Spleen (tissue), 11 donors: ENCODE results near the gene MSI2. TPM values are rescaled to one million over a fixed set of nuclear protein-coding genes. Genes with fewer than 3 reads are reported as not detected.
A peak's percentile ranks its signal among the peaks of the same experiment; 100 is the strongest.

Source experiments
- DNase-seq: peaks from one replicate; pipeline ENCODE4 v3.0.0-alpha.2; 2020
- H3K27ac ChIP-seq, 8 donors: fragments of 200-600 bp; sonication (generic) in 7 of 8; 1 replicate in 4 of 8; 2 replicates in 4 of 8; pipeline versions ENCODE4 v1.5.0 to v1.8.0; 2016 to 2021; ENCODE audit warnings: inconsistent platforms in 4 of 8, mild to moderate bottlenecking in 4 of 8, moderate library complexity in 1 of 8
- H3K27me3 ChIP-seq, 7 donors: fragments of 200-600 bp; sonication (generic) in 6 of 7; replicated peaks in 1 of 7; 1 replicate in 4 of 7; 2 replicates in 3 of 7; pipeline versions ENCODE4 v1.5.0 to v1.8.0; 2016 to 2021; ENCODE audit warnings: inconsistent platforms in 3 of 7, mild to moderate bottlenecking in 1 of 7
- H3K36me3 ChIP-seq, 6 donors: fragments of 200-600 bp; sonication (generic) in 5 of 6; 1 replicate in 4 of 6; 2 replicates in 2 of 6; pipeline versions ENCODE4 v1.5.0 to v1.8.0; 2016 to 2021; ENCODE audit warnings: inconsistent platforms in 2 of 6
- H3K4me1 ChIP-seq, 6 donors: fragments of 200-600 bp; sonication (generic) in 5 of 6; 1 replicate in 3 of 6; 2 replicates in 3 of 6; pipeline versions ENCODE4 v1.5.0 to v1.8.0; 2016 to 2021; ENCODE audit warnings: inconsistent platforms in 3 of 6
- H3K4me3 ChIP-seq, 8 donors: fragments of 200-600 bp; sonication (generic) in 7 of 8; 1 replicate in 4 of 8; 2 replicates in 4 of 8; pipeline versions ENCODE4 v1.5.0 to v1.8.0; 2016 to 2021; ENCODE audit warnings: inconsistent platforms in 4 of 8, mild to moderate bottlenecking in 4 of 8, moderate library complexity in 2 of 8
- H3K9me3 ChIP-seq, 8 donors: fragments of 200-600 bp; sonication (generic) in 7 of 8; 1 replicate in 4 of 8; 2 replicates in 4 of 8; pipeline versions ENCODE4 v1.5.0 to v1.8.0; 2016 to 2021; ENCODE audit warnings: inconsistent platforms in 4 of 8
- CTCF ChIP-seq, 11 experiments: fragments of 200-600 bp in 7 of 11; fragments of 450-650 bp in 4 of 11; sonication (generic) in 4 of 11; IDR thresholded peaks in 8 of 11; conservative IDR thresholded peaks in 3 of 11; 1 replicate in 7 of 11; 2 replicates in 4 of 11; pipeline versions ENCODE4 v1.4.0 to v1.8.0; 2016 to 2021; ENCODE audit warnings: antibody characterized with exemption in 11 of 11, inconsistent platforms in 4 of 11, mild to moderate bottlenecking in 1 of 11
- POLR2A ChIP-seq, 3 donors: fragments of 450-650 bp; IDR thresholded peaks; one replicate each; pipeline ENCODE4 v1.5.1; 2017; ENCODE audit warnings: antibody characterized with exemption in 3 of 3, mild to moderate bottlenecking in 1 of 3
- POLR2AphosphoS5 ChIP-seq, 3 donors: sonication (generic); formaldehyde crosslinking; IDR thresholded peaks; one replicate each; pipeline ENCODE4 v1.5.1; 2017; ENCODE audit warnings: antibody characterized with exemption in 3 of 3
- WGBS, 5 donors: extraction: QIAGEN DNeasy Blood & Tissue Kit in 3 of 5; methylation state at CpG; one replicate each; pipeline versions ENCODE4 v1.1.5 to v1.1.7; 2013 to 2018; 5-methylcytosine and 5-hydroxymethylcytosine counted together
- intact Hi-C: fragments of 100-400 bp; cut with DNase I; formaldehyde crosslinking; loops from one replicate; pipeline ENCODE4 v1.15.0; 2023; ENCODE audit warnings: low total_unique reads
- polyA plus RNA-seq, 3 donors: library from polyadenylated mRNA; stranded (reverse); fragments of 200-250 nt; gene quantifications; one replicate each; pipeline ENCODE4 v1.2.1, GENCODE V29; 2013
- total RNA-seq, 7 donors: library from RNA; depleted of rRNA in 3 of 7; stranded (reverse); fragments of >200 nt in 3 of 7; fragmentation: NEBNext Ultra II Directional in 4 of 7; extraction: Animal tissue kit (Norgen Biotek cat#: 25700) in 4 of 7; gene quantifications; one replicate each; pipeline versions ENCODE4 v1.1.0 to v1.2.1, GENCODE V29; 2016 to 2021
- donor health status: healthy with polysubstance abuse.
- donor health status: DM: no; HTN: no; CAD: no; lungs with moderate emphysema.
- donor health status: DM: no; HTN: no; CAD: no.
- donor health status: Bipolar disorder and iron deficiency.
- donor health status: healthy.
- donor health status: DM: no; HTN: no; CAD: no.
- donor health status: DM: yes; HTN: yes; CAD: no.

Gene MSI2
- total and polyA plus RNA-seq, 10 donors = 9.8 to 131 (median 64.7) TPM

GRCh38 chr17:57470906-57471305 lies 214.6 kb downstream of the MSI2 start:
- intact Hi-C loops = no loop called here
- H3K27ac ChIP-seq = no peak overlapping the region
- DNase-seq = peak; percentile 30
- TF ChIP-seq POLR2AphosphoS5 (IDR thresholded peaks at IDR 0.05) = no peak
- TF ChIP-seq CTCF (IDR thresholded peaks at IDR 0.05 in 8 of 11, conservative IDR thresholded peaks at IDR 0.05 in 3 of 11) = no peak
- TF ChIP-seq POLR2A (IDR thresholded peaks at IDR 0.05) = no peak
- no peaks in the 10 kb centered on the region for H3K36me3 ChIP-seq
- no peaks in the 10 kb centered on the region for H3K9me3 ChIP-seq
- WGBS, 5 donors = 87 to 99% (median 97%) methylated on average over 3 of the region's 3 CpGs
- H3K4me3 ChIP-seq = no peak overlapping the region
- H3K27me3 ChIP-seq = no peaks in the 10 kb centered on the region
- peaks cover 5 to 84% (median 35%) of the 10 kb centered on the region in 6 donors for H3K4me1 ChIP-seq

GRCh38 chr17:57471868-57472368 lies 215.6 kb downstream of the MSI2 start:
- 75 to 83% (median 78%) methylated on average over 8 of the region's 8 CpGs for WGBS, 5 donors
- H3K27ac ChIP-seq = peak overlapping the region in 3 of 8 donors; percentile 8 to 68 (median 45)
- H3K36me3 ChIP-seq = no peaks in the 10 kb centered on the region
- H3K9me3 ChIP-seq = no peaks in the 10 kb centered on the region
- no peak overlapping the region for H3K4me3 ChIP-seq
- peaks cover 3 to 82% (median 31%) of the 10 kb centered on the region in 6 donors for H3K4me1 ChIP-seq
- intact Hi-C loops = no loop called here
- no peaks in the 10 kb centered on the region for H3K27me3 ChIP-seq
- no peak for TF ChIP-seq CTCF (IDR thresholded peaks at IDR 0.05 in 8 of 11, conservative IDR thresholded peaks at IDR 0.05 in 3 of 11)
- TF ChIP-seq POLR2AphosphoS5 (IDR thresholded peaks at IDR 0.05) = no peak
- no peak for TF ChIP-seq POLR2A (IDR thresholded peaks at IDR 0.05)
- DNase-seq = peak; percentile 15

- H3K4me1 ChIP-seq = peaks cover 8 to 87% (median 39%) of the 10 kb centered on the region in 6 donors
- intact Hi-C loops = no loop called here
- H3K36me3 ChIP-seq = no peaks in the 10 kb centered on the region
- H3K9me3 ChIP-seq = no peaks in the 10 kb centered on the region
- no peak for DNase-seq
- H3K4me3 ChIP-seq = no peak overlapping the region
- H3K27me3 ChIP-seq = no peaks in the 10 kb centered on the region
- TF ChIP-seq CTCF (IDR thresholded peaks at IDR 0.05 in 8 of 11, conservative IDR thresholded peaks at IDR 0.05 in 3 of 11) (no peak), POLR2A (IDR thresholded peaks at IDR 0.05) (no peak), POLR2AphosphoS5 (IDR thresholded peaks at IDR 0.05) (no peak)
- WGBS, 5 donors = 79 to 94% (median 83%) methylated on average over 6 of the region's 6 CpGs
- no peak overlapping the region for H3K27ac ChIP-seq
These were observed 219.5 kb downstream of the MSI2 start for GRCh38 chr17:57475796-57476195.

GRCh38 chr17:57477522-57478362 lies 221.4 kb downstream of the MSI2 start:
- Histone ChIP-seq H3K27me3 (no peaks in the 10 kb centered on the region), H3K27ac (peak overlapping the region in 5 of 8 donors; percentile 39 to 67 (median 60)), H3K4me1 (peaks cover 7 to 78% (median 40%) of the 10 kb centered on the region in 6 donors), H3K9me3 (no peaks in the 10 kb centered on the region), H3K4me3 (no peak overlapping the region), H3K36me3 (no peaks in the 10 kb centered on the region)
- intact Hi-C loops = no loop called here
- 55 to 84% (median 78%) methylated on average over 3 to 9 of the region's 9 CpGs for WGBS, 5 donors
- no peak for DNase-seq
- no peak for TF ChIP-seq CTCF (IDR thresholded peaks at IDR 0.05 in 8 of 11, conservative IDR thresholded peaks at IDR 0.05 in 3 of 11)
- no peak for TF ChIP-seq POLR2A (IDR thresholded peaks at IDR 0.05)
- no peak for TF ChIP-seq POLR2AphosphoS5 (IDR thresholded peaks at IDR 0.05)
